ENCODE measurements around the gene VAC14. TPM values are rescaled to one million over a fixed set of nuclear protein-coding genes. Genes with fewer than 3 reads are reported as not detected.

The VAC14 gene
- total and polyA plus RNA-seq, 2 experiments from 2014 or later, result 42.3 to 77.7 TPM

DNA sequence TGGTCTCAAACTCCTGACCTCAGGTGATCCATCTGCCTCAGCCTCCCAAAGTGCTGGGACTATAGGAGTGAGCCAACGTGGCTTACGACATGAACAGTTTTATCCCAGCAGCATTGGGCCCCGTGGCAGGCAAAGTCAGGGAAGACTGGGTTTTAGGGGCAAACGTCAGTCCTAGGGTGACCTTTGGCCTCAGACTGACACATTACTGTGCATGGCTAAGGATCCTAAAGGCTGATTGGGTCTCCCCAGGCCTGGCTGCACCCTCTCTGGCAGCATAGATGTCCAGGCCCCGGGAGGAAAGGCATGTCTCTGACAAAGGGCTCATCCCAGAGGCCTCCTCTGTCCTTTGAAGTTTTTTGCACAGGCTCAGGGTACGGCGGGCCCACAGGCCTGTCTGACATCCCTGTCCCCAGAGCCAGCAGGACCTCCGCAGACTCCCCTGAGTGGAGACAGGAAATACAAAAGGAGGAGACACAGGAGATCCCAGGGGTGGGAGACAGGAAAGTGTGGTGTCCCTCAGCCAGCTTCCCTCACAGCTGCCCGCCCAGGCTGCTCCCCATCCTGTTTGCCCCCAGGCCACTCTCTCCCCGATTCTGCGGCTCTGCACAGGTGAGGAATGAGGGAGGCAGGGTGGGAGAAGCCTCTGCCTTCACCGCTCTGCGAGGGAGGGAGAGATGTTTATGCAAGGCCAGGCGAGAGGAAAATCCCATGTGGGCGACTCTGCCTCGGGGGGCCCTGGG, 60.6 kb downstream of the VAC14 start (continued):
- TF ChIP-seq, protein P1, sequence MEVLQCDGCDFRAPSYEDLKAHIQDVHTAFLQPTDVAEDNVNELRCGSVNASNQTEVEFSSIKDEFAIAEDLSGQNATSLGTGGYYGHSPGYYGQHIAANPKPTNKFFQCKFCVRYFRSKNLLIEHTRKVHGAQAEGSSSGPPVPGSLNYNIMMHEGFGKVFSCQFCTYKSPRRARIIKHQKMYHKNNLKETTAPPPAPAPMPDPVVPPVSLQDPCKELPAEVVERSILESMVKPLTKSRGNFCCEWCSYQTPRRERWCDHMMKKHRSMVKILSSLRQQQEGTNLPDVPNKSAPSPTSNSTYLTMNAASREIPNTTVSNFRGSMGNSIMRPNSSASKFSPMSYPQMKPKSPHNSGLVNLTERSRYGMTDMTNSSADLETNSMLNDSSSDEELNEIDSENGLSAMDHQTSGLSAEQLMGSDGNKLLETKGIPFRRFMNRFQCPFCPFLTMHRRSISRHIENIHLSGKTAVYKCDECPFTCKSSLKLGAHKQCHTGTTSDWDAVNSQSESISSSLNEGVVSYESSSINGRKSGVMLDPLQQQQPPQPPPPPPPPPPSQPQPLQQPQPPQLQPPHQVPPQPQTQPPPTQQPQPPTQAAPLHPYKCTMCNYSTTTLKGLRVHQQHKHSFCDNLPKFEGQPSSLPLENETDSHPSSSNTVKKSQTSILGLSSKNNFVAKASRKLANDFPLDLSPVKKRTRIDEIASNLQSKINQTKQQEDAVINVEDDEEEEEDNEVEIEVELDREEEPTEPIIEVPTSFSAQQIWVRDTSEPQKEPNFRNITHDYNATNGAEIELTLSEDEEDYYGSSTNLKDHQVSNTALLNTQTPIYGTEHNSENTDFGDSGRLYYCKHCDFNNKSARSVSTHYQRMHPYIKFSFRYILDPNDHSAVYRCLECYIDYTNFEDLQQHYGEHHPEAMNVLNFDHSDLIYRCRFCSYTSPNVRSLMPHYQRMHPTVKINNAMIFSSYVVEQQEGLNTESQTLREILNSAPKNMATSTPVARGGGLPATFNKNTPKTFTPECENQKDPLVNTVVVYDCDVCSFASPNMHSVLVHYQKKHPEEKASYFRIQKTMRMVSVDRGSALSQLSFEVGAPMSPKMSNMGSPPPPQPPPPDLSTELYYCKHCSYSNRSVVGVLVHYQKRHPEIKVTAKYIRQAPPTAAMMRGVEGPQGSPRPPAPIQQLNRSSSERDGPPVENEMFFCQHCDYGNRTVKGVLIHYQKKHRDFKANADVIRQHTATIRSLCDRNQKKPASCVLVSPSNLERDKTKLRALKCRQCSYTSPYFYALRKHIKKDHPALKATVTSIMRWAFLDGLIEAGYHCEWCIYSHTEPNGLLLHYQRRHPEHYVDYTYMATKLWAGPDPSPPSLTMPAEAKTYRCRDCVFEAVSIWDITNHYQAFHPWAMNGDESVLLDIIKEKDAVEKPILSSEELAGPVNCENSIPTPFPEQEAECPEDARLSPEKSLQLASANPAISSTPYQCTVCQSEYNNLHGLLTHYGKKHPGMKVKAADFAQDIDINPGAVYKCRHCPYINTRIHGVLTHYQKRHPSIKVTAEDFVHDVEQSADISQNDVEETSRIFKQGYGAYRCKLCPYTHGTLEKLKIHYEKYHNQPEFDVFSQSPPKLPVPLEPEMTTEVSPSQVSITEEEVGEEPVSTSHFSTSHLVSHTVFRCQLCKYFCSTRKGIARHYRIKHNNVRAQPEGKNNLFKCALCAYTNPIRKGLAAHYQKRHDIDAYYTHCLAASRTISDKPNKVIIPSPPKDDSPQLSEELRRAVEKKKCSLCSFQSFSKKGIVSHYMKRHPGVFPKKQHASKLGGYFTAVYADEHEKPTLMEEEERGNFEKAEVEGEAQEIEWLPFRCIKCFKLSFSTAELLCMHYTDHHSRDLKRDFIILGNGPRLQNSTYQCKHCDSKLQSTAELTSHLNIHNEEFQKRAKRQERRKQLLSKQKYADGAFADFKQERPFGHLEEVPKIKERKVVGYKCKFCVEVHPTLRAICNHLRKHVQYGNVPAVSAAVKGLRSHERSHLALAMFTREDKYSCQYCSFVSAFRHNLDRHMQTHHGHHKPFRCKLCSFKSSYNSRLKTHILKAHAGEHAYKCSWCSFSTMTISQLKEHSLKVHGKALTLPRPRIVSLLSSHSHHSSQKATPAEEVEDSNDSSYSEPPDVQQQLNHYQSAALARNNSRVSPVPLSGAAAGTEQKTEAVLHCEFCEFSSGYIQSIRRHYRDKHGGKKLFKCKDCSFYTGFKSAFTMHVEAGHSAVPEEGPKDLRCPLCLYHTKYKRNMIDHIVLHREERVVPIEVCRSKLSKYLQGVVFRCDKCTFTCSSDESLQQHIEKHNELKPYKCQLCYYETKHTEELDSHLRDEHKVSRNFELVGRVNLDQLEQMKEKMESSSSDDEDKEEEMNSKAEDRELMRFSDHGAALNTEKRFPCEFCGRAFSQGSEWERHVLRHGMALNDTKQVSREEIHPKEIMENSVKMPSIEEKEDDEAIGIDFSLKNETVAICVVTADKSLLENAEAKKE (CRISPR knock-in tag; IDR thresholded peaks at IDR 0.05), result no peak
- no peak for TF ChIP-seq CREB1 (CRISPR knock-in tag; IDR thresholded peaks at IDR 0.05; ENCODE audit: low read depth)
- TF ChIP-seq, protein P2, sequence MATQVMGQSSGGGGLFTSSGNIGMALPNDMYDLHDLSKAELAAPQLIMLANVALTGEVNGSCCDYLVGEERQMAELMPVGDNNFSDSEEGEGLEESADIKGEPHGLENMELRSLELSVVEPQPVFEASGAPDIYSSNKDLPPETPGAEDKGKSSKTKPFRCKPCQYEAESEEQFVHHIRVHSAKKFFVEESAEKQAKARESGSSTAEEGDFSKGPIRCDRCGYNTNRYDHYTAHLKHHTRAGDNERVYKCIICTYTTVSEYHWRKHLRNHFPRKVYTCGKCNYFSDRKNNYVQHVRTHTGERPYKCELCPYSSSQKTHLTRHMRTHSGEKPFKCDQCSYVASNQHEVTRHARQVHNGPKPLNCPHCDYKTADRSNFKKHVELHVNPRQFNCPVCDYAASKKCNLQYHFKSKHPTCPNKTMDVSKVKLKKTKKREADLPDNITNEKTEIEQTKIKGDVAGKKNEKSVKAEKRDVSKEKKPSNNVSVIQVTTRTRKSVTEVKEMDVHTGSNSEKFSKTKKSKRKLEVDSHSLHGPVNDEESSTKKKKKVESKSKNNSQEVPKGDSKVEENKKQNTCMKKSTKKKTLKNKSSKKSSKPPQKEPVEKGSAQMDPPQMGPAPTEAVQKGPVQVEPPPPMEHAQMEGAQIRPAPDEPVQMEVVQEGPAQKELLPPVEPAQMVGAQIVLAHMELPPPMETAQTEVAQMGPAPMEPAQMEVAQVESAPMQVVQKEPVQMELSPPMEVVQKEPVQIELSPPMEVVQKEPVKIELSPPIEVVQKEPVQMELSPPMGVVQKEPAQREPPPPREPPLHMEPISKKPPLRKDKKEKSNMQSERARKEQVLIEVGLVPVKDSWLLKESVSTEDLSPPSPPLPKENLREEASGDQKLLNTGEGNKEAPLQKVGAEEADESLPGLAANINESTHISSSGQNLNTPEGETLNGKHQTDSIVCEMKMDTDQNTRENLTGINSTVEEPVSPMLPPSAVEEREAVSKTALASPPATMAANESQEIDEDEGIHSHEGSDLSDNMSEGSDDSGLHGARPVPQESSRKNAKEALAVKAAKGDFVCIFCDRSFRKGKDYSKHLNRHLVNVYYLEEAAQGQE (IDR thresholded peaks at IDR 0.05; ENCODE audit: unreplicated experiment), result no peak

DNA sequence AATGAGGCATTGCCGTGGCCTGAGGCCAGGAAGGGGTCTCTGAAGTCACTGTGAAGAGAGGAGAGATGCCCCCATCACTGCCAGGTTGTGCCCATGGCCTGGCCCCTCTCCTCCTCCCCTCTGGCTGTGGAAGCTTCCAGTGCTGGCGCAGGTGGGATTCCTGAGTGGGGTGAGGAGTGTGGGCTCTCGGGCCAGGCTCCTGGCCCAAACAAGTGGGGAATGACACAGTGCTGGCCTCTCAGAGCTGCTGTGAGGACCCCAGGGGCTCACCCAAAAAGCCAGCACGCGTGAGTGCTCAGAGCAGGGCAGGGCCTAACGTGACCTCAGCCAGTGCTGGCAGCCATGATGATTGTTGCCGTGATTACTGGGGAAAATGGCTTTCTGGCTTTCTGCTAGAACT, 61.6 kb downstream of the VAC14 start:
- ATAC-seq (no peak), DNase-seq (ENCODE audit: low spot score) (no peak)
- TF ChIP-seq EZH2 (IDR thresholded peaks at IDR 0.05; ENCODE audit: low read depth, unreplicated experiment) (no peak), STAT1 (IDR thresholded peaks at IDR 0.05; ENCODE audit: unreplicated experiment) (no peak), JUNB (IDR thresholded peaks at IDR 0.05; ENCODE audit: unreplicated experiment) (no peak), CREB1 (CRISPR knock-in tag; IDR thresholded peaks at IDR 0.05; ENCODE audit: low read depth) (no peak)
- TF ChIP-seq, protein P3, sequence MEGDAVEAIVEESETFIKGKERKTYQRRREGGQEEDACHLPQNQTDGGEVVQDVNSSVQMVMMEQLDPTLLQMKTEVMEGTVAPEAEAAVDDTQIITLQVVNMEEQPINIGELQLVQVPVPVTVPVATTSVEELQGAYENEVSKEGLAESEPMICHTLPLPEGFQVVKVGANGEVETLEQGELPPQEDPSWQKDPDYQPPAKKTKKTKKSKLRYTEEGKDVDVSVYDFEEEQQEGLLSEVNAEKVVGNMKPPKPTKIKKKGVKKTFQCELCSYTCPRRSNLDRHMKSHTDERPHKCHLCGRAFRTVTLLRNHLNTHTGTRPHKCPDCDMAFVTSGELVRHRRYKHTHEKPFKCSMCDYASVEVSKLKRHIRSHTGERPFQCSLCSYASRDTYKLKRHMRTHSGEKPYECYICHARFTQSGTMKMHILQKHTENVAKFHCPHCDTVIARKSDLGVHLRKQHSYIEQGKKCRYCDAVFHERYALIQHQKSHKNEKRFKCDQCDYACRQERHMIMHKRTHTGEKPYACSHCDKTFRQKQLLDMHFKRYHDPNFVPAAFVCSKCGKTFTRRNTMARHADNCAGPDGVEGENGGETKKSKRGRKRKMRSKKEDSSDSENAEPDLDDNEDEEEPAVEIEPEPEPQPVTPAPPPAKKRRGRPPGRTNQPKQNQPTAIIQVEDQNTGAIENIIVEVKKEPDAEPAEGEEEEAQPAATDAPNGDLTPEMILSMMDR (conservative IDR thresholded peaks at IDR 0.05; ENCODE audit: low read depth in 2 of 2), result no peak
- Mint-ChIP-seq H3K4me3 (no peak overlapping the region), H3K36me3 (ENCODE audit: low read depth) (peaks cover 29% of the 10 kb centered on the region), H3K27ac (no peak overlapping the region), H3K4me1 (peaks cover 26% of the 10 kb centered on the region), H3K27me3 (ENCODE audit: insufficient read depth, low read depth, poor library complexity) (peaks cover 13% of the 10 kb centered on the region), H3K9me3 (peaks cover 8% of the 10 kb centered on the region; the same call in 1 of the 3 replicates)
- H3K27me3 ChIP-seq (ENCODE audit: insufficient read depth), result no peaks in the 10 kb centered on the region
- H3K4me3 ChIP-seq, result no peak overlapping the region
- H3K4me1 ChIP-seq (ENCODE audit: insufficient read depth), result no peaks in the 10 kb centered on the region; the same call in 1 of the 2 replicates
- H3K27ac ChIP-seq (ENCODE audit: low read depth), result no peak overlapping the region
- no peaks in the 10 kb centered on the region for H4K20me1 ChIP-seq (replicated peaks; ENCODE audit: insufficient read depth)
- no peaks in the 10 kb centered on the region for H3K9me2 ChIP-seq (ENCODE audit: insufficient read depth)
- H3K36me3 ChIP-seq (ENCODE audit: insufficient read depth), result peaks cover 5% of the 10 kb centered on the region
- H3F3A ChIP-seq (replicated peaks; ENCODE audit: low read depth), result no peaks in the 10 kb centered on the region
- no peaks in the 10 kb centered on the region for H3K79me2 ChIP-seq (replicated peaks; ENCODE audit: insufficient read depth)
- H2AFZ ChIP-seq, result no peak overlapping the region
- H3K4me2 ChIP-seq, result no peak overlapping the region

Measured in GM23338 (cell line).